GM18951 (cell line): ENCODE results near the gene TMEM178B.
"Not testable (repeated sequence)": the region's sequence is repeated elsewhere in the genome, so short reads cannot be mapped to it uniquely, and the experiment has no call there.

Experiments
- POLR2A ChIP-seq: IDR thresholded peaks from 4 replicates; pipeline ENCODE4 v1.6.1; 2011; ENCODE audit warnings: mild to moderate bottlenecking; ENCODE audit not compliant: insufficient read length, insufficient read depth; ENCODE audit errors: extremely low read depth
- in situ Hi-C: fragments of 300-500 bp; cut with MboI; formaldehyde crosslinking; loops from one replicate; pipeline ENCODE4 v1.12.0; 2022; ENCODE audit warnings: low sequenced_read_pairs, mixed read lengths, inconsistent platforms; ENCODE audit not compliant: unreplicated experiment

Gene TMEM178B

DNA sequence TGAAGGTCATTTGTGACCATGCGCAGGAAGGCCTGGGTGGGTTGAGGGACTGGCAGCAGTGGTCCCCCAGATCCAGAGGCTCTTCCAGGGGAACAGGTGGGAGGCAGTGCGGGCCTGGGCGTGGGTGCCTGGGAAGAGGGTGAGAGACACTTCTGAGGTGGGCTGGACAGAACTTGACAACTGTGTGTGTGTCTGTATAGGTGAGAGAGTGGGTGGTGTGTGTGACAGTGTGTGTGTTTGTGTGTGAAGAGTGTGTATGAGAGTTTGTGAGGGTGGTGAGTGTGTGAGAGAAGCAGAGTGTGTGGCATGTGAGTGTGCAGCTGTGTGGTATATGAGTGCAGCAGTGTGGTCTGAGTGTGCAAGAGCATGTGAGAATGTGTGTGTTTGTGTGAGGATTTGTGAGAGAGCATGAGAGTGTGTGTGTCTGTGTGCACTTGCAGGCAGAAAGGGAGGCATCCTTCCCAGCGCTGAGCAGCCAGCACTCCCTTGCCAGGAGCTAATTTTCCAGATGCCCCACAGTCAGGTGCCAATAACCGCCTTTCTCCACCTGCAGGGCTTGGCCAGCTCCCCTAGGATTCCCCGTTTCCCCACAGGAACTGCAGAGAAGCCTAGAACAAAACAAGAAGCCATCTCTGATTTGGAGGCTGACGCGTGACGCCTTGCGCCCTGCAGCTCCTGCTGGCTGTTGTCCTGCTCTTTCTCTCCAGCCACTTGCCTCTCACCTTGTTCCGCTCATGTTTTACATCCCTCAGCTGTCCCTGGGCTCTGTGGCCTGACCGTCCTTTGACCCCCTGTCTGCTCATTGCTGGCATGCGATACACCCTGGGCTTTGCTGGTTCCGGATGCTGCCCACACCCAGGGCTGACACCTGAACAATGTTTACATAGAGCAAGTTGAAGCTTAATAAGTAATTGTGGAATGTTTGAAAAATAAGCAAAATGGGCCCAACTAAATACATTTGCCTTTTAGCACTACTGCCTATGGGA lies 88.0 kb downstream of the TMEM178B start:
- in situ Hi-C loops: no loop called here
- no peak for TF ChIP-seq POLR2A

DNA sequence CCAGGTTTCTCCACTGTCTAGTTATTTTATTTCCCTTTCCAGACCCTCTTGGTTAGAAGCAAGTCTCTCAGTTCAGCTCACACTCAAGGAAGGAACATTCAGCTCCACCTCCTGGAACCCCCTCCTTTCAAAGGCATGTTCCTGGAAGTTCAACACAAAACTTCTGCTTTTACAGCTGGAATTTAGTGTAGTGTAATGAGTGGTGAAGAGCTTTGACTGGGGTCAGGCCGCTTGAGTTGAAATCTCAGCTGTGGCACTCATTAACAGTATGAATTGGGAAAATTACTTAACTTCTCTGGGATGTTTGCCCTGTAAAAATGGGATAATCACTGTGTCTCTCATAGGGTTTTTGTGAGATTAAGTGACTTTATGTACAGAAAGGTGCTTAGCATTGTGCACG lies 91.7 kb downstream of the TMEM178B start:
- no peak for TF ChIP-seq POLR2A
- in situ Hi-C loops: no loop called here

- in situ Hi-C loops: no loop called here
- no peak for TF ChIP-seq POLR2A
Observed at GRCh38 chr7:141166926-141167325, 93.1 kb downstream of the TMEM178B start.

GRCh38 chr7:141167381-141167964 lies 93.6 kb downstream of the TMEM178B start:
- TF ChIP-seq POLR2A: no peak
- in situ Hi-C loops: no loop called here

GRCh38 chr7:141169157-141169556 lies 95.3 kb downstream of the TMEM178B start:
- in situ Hi-C loops: not testable (repeated sequence)

GRCh38 chr7:141175728-141176127 lies 101.9 kb downstream of the TMEM178B start:
- in situ Hi-C loops: not testable (repeated sequence)

DNA sequence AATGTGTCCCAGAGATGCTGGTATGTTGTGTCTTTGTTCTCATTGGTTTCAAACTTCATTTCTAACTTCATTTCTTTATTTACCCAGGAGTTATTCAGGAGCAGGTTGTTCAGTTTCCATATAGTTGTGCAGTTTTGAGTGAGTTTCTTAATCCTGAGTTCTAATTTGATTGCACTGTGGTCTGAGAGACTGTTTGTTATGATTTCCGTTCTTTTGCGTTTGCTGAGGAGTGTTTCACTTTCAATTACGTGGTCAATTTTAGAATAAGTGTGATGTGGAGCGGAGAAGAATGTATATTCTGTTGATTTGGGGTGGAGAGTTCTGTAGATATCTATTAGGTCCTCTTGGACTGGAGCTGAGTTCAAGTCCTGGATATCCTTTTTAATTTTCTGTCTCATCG lies 103.3 kb downstream of the TMEM178B start:
- in situ Hi-C loops: not testable (repeated sequence)

DNA sequence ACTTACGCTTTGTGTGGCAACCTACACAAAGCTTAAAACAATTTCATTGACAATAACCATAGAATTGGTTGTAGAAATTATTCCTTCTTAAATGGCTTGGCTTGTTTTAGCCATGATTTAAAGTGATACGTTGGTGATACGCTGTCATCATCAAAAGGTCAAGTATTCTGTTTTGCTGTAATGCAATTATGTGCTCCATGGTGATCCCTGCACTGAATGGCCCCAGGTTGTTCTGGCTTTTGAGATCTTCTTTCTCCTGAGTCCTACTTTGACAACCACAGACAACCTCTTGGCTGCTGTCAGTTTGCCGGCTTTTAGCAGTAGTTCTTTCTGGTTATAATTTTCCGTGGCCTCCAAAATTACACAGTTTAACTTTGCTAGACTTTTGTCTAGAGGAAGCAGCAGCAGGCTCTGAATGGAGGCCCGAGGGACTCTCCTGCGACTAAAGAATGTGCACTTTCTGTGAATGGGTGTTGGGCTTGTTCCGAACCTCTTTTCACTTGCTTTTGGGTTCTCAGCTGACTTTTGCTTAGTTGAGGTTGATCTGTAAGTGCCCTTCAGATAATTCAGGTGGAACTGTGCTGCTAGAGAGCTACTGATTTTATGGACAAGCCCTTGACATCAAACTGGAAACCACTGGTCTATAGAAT lies 104.7 kb downstream of the TMEM178B start:
- in situ Hi-C loops: no loop called here
- TF ChIP-seq POLR2A: no peak

- TF ChIP-seq POLR2A: no peak
- in situ Hi-C loops: no loop called here
Observed at GRCh38 chr7:141181812-141182211, 107.9 kb downstream of the TMEM178B start.

- no peak for TF ChIP-seq POLR2A
- in situ Hi-C loops: no loop called here
Observed at GRCh38 chr7:141184532-141185190, 110.8 kb downstream of the TMEM178B start.

- in situ Hi-C loops: no loop called here
- TF ChIP-seq POLR2A: no peak
Observed at GRCh38 chr7:141185369-141185967, 111.6 kb downstream of the TMEM178B start.

DNA sequence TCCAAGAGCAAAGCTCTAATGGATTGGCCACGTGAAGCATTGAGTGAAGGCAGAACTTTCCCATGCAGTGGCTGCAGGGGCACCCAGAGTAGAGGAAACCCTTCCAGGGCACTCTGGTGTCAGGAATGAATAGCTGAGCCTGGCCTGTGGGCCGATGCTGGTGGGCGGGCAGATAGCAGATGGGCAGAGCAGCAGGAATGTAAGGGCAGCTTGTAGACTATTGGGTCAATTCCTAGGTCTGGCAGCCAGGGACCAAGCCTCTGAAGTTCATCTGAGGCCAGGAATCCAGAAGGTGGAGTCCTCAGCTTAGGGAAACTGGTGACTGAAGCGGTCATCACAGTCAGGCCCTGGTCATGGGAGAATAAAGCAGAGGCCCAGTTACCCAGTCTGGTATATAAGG lies 115.4 kb downstream of the TMEM178B start:
- in situ Hi-C loops: no loop called here
- TF ChIP-seq POLR2A: no peak

DNA sequence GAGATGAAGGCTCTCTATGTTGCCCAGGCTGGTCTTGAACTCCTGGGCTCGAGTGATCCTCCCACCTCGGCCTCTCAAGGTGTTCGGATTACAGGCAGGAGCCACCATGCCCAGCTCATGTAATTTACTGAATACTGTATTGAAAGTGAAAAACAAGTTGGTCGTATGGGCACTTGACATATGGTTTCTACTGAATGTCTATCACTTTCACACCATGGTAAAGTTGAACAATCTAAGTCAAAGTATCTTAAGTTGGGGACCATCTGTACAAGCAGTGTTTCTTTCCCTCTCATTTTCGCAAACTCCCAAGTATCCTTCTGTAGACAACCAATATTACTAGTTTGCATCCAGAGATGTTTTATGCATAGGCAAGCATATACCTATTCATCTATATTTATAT lies 116.6 kb downstream of the TMEM178B start:
- in situ Hi-C loops: no loop called here
- no peak for TF ChIP-seq POLR2A

- no peak for TF ChIP-seq POLR2A
Observed at GRCh38 chr7:141191277-141191676, 117.4 kb downstream of the TMEM178B start.

More at GRCh38 chr7:141191277-141191676, 117.4 kb downstream of the TMEM178B start:
- in situ Hi-C loops: no loop called here
